Urinary bladder (tissue), 4 donors: ENCODE results near the gene USP2. TPM values are rescaled to one million over a fixed set of nuclear protein-coding genes. Genes with fewer than 3 reads are reported as not detected.

Experiments used
- DNase-seq: peaks from one replicate; pipeline ENCODE4 v3.0.0-alpha.2; 2015; ENCODE audit errors: extremely low spot score
- H3K27ac ChIP-seq: one replicate; pipeline ENCODE4 v1.5.1; 2013; ENCODE audit warnings: low read depth, mild to moderate bottlenecking, moderate library complexity
- H3K36me3 ChIP-seq: one replicate; pipeline ENCODE4 v1.6.1; 2013; ENCODE audit warnings: mild to moderate bottlenecking, moderate library complexity; ENCODE audit not compliant: insufficient read depth
- H3K4me1 ChIP-seq: one replicate; pipeline ENCODE4 v1.6.1; 2013; ENCODE audit warnings: mild to moderate bottlenecking, moderate library complexity; ENCODE audit not compliant: insufficient read depth
- H3K4me3 ChIP-seq: one replicate; pipeline ENCODE4 v1.5.1; 2013; ENCODE audit warnings: low read depth, low read length
- WGBS: extraction: QIAGEN DNeasy Blood & Tissue Kit; methylation state at CpG from one replicate; pipeline ENCODE4 v1.1.7; 2013; 5-methylcytosine and 5-hydroxymethylcytosine counted together
- polyA plus RNA-seq: library from polyadenylated mRNA; stranded (reverse); fragments of 200-250 nt; gene quantifications from one replicate; pipeline ENCODE4 v1.2.3, GENCODE V29; 2013
- total RNA-seq: library from RNA; depleted of rRNA; stranded (reverse); fragments of >200 nt; gene quantifications from one replicate; pipeline ENCODE4 v1.2.3, GENCODE V29; 2014
- donor health status: healthy with polysubstance abuse.
- donor health status: healthy.

Gene USP2
- total and polyA plus RNA-seq, 2 donors = 1.1 to 4.8 TPM

- Histone ChIP-seq H3K27ac (no peak overlapping the region), H3K4me1 (no peaks in the 10 kb centered on the region), H3K4me3 (no peak overlapping the region), H3K36me3 (no peaks in the 10 kb centered on the region)
- WGBS = 88% methylated on average over 10 of the region's 10 CpGs
- no peak for DNase-seq
Observed at GRCh38 chr11:119342362-119343130, 38.9 kb downstream of the USP2 start.

GRCh38 chr11:119342023-119342300, 39.5 kb downstream of the USP2 start:
- Histone ChIP-seq H3K4me1 (no peaks in the 10 kb centered on the region), H3K4me3 (no peak overlapping the region), H3K27ac (no peak overlapping the region), H3K36me3 (no peaks in the 10 kb centered on the region)
- DNase-seq = no peak
- 83% methylated on average over 7 of the region's 7 CpGs for WGBS

GRCh38 chr11:119341222-119342022, 40.1 kb downstream of the USP2 start:
- H3K4me3 ChIP-seq = no peak overlapping the region
- WGBS = 56% methylated on average over 16 of the region's 16 CpGs
- no peaks in the 10 kb centered on the region for H3K4me1 ChIP-seq
- H3K36me3 ChIP-seq = no peaks in the 10 kb centered on the region
- no peak for DNase-seq
- H3K27ac ChIP-seq = peak overlapping the region; percentile 38

- WGBS = 3% methylated on average over 53 of the region's 53 CpGs
- no peaks in the 10 kb centered on the region for H3K4me1 ChIP-seq
- peak within 1 kb of the TSS; percentile 53 for H3K4me3 ChIP-seq
- no peak for DNase-seq
- peak within 1 kb of the TSS; percentile 78 for H3K27ac ChIP-seq
- no peaks in the 10 kb centered on the region for H3K36me3 ChIP-seq
Observed at GRCh38 chr11:119340335-119341221, 40.9 kb downstream of the USP2 start, which contains the start of gene C1QTNF5. TSS of gene C1QTNF5 (minus strand) at chr11:119340883. CDS start at chr11:119340397, 486 bp downstream.

- DNase-seq = no peak
- H3K4me1 ChIP-seq = peaks cover 4% of the 10 kb centered on the region
- WGBS = 3% methylated on average over 85 of the region's 86 CpGs
Observed at GRCh38 chr11:119339589-119340334, 41.7 kb downstream of the USP2 start.

DNA sequence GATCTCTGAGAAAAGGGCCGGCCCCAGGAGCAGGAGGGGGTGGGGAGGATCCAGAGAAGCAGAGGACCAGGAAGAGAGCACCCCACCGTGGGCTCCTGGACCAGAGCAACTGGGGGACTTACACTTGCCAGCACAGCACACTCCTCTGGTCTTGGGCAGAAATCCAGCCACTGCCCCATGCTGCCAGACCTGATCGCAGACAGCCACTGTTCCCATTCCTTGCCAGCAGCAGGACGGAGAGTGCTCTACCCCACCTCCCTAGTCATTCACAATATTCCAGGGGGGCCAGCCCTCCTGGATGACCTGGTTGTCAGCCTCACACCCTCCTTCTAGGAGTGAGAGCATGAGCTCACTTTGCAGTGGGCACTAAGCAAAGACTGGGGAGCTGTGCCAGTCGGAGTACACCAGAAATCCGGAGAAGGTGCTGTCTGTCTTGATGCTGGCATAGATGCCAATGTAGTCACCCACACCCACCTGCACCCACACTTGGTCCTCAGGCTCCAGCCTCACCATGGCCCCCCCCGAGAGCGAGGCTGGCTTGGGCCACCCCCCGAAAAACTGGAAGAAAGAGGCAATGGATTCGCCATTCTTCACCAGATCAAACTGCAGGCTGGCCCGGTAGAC, 42.4 kb downstream of the USP2 start:
- WGBS = 33% methylated on average over 11 of the region's 11 CpGs
- Histone ChIP-seq H3K4me3 (peak overlapping the region; percentile 53), H3K27ac (no peak overlapping the region), H3K4me1 (peaks cover 4% of the 10 kb centered on the region), H3K36me3 (no peaks in the 10 kb centered on the region)
- no peak for DNase-seq

More at GRCh38 chr11:119339589-119340334, 41.7 kb downstream of the USP2 start:
- H3K36me3 ChIP-seq = no peaks in the 10 kb centered on the region
- H3K27ac ChIP-seq = peak overlapping the region; percentile 78
- peak overlapping the region; percentile 53 for H3K4me3 ChIP-seq

- WGBS = 10% methylated on average over 17 of the region's 17 CpGs
- Histone ChIP-seq H3K4me1 (peaks cover 4% of the 10 kb centered on the region), H3K36me3 (no peaks in the 10 kb centered on the region), H3K27ac (no peak overlapping the region), H3K4me3 (no peak overlapping the region)
- DNase-seq = peak; percentile 77
Observed at GRCh38 chr11:119338318-119338890, 43.1 kb downstream of the USP2 start.

DNA sequence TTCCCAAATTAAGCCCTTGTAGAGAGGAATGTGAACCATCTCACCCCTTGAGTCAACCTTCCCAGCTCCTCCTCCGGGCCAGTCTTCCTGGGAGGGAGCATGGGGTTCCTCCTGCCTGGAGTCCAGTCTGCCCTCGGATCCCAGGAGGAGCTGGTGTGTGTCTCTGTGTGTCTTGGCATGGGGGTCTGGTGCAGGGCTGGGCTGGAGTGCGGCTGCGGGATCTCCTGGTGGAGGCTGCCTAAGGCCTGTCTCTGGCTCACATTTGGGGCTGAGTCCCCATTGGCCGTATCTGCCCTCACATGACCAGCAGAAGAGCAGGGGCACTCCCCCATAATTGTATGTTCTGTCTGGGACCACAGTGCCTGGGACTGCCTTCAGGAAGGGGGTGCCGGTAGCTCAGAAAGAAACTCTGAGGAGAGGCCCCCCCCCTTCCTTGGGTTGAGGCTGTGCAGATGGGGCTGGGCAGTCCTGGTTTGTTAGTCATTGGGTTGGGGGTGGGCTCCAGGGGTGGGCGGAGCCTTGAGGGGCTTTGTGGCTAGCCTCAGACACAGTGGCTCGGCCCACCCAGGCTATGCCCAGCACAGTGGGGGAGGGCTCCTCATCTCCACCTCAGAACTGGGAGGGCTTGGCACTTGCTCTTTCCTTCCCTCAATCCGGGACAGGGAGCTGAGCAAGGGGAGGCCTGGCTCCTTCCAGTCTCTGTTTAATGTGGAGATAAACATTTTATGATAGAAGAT, 43.7 kb downstream of the USP2 start:
- Histone ChIP-seq H3K4me1 (peaks cover 4% of the 10 kb centered on the region), H3K27ac (peak overlapping the region; percentile 33), H3K4me3 (no peak overlapping the region), H3K36me3 (no peaks in the 10 kb centered on the region)
- DNase-seq = no peak
- WGBS = 22% methylated on average over 9 of the region's 9 CpGs

GRCh38 chr11:119336744-119337469, 44.6 kb downstream of the USP2 start:
- Histone ChIP-seq H3K4me1 (peaks cover 4% of the 10 kb centered on the region), H3K27ac (no peak overlapping the region), H3K36me3 (no peaks in the 10 kb centered on the region), H3K4me3 (no peak overlapping the region)
- 77% methylated on average over 9 of the region's 9 CpGs for WGBS
- DNase-seq = no peak

GRCh38 chr11:119335655-119336543, 45.6 kb downstream of the USP2 start:
- no peak overlapping the region for H3K27ac ChIP-seq

More at GRCh38 chr11:119335655-119336543, 45.6 kb downstream of the USP2 start:
- WGBS = 86% methylated on average over 30 of the region's 30 CpGs
- Histone ChIP-seq H3K4me1 (peaks cover 4% of the 10 kb centered on the region), H3K4me3 (no peak overlapping the region), H3K36me3 (no peaks in the 10 kb centered on the region)
- DNase-seq = no peak
